IPS-20b (cell line): ENCODE results near the gene TLR8.

Experiments used
- H3K27ac ChIP-seq: one replicate; pipeline ENCODE4 v1.5.1; 2013; ENCODE audit warnings: low read length
- H3K27me3 ChIP-seq: 2 replicates; pipeline ENCODE4 v1.6.1; 2013; ENCODE audit warnings: mild to moderate bottlenecking, low read length, inconsistent platforms; ENCODE audit not compliant: insufficient read depth
- H3K36me3 ChIP-seq: 2 replicates; pipeline ENCODE4 v1.6.1; 2013; ENCODE audit warnings: low read depth, mild to moderate bottlenecking, inconsistent platforms, low read length, moderate library complexity; ENCODE audit not compliant: insufficient read depth
- H3K4me1 ChIP-seq: 2 replicates; pipeline ENCODE4 v1.6.1; 2013; ENCODE audit warnings: mild to moderate bottlenecking, control low read depth, inconsistent platforms, low read length, moderate library complexity; ENCODE audit not compliant: insufficient read depth
- H3K4me3 ChIP-seq: 2 replicates; pipeline ENCODE4 v1.5.1; 2013; ENCODE audit warnings: mild to moderate bottlenecking, low read length, inconsistent platforms
- H3K9ac ChIP-seq: 2 replicates; pipeline ENCODE4 v1.6.1; 2013; ENCODE audit warnings: low read depth, mild to moderate bottlenecking, inconsistent platforms, low read length, moderate library complexity
- H3K9me3 ChIP-seq: 2 replicates; pipeline ENCODE4 v1.6.1; 2013; ENCODE audit warnings: mild to moderate bottlenecking, low read depth, low read length, inconsistent platforms; ENCODE audit not compliant: insufficient read depth

TLR8 gene

DNA sequence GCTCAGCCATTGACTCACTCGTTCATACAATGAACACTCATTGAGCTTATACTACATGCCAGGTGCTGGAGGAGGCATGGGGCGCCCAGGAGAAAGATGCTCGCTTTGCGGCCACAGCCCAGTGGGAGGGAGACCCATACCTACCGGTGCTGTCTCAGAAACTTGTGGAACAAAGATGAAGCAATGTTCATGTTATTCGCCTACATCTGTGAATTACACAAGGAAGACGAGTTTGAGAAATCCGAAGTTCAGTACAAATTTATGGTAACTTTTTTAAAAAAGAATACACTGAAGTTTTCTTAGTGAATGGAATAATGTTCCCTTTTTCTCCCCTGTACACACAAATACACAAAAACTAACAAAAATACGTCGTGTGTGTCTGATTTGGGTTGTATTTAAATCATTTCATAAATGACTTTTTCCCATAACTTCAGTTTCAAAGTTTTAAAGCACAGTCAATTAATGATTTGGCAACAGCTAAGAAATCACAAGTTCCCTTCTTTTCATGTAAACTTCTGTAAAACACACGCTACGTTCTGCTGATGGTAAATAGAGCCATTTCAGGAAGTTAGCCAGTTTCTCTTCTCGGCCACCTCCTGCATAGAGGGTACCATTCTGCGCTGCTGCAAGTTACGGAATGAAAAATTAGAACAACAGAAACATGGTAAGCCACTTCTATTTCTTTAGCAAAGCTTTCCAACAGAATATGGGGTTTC lies at the start of gene TLR8:
Gene TLR8, plus strand, starts transcription at position 575 of the 716 bp plus-strand sequence. Its CDS starts 87 bp downstream, at position 662.
- H3K27me3 ChIP-seq, result no peaks in the 10 kb centered on the region
- H3K27ac ChIP-seq, result no peak within 1 kb of the TSS
- H3K9me3 ChIP-seq, result no peaks in the 10 kb centered on the region
- no peaks in the 10 kb centered on the region; the same call in 1 of the 2 replicates for H3K4me1 ChIP-seq
- H3K4me3 ChIP-seq, result no peak within 1 kb of the TSS
- no peak within 1 kb of the TSS for H3K9ac ChIP-seq
- no peaks in the 10 kb centered on the region for H3K36me3 ChIP-seq

GRCh38 chrX:12865359-12865758 lies 41.1 kb upstream of the TLR8 start:
- H3K27me3 ChIP-seq, result no peaks in the 10 kb centered on the region
- H3K4me1 ChIP-seq, result no peaks in the 10 kb centered on the region
- H3K4me3 ChIP-seq, result no peak overlapping the region
- no peaks in the 10 kb centered on the region; the same call in 1 of the 2 replicates for H3K9me3 ChIP-seq
- H3K27ac ChIP-seq, result no peak overlapping the region
- no peak overlapping the region for H3K9ac ChIP-seq
- no peaks in the 10 kb centered on the region for H3K36me3 ChIP-seq

DNA sequence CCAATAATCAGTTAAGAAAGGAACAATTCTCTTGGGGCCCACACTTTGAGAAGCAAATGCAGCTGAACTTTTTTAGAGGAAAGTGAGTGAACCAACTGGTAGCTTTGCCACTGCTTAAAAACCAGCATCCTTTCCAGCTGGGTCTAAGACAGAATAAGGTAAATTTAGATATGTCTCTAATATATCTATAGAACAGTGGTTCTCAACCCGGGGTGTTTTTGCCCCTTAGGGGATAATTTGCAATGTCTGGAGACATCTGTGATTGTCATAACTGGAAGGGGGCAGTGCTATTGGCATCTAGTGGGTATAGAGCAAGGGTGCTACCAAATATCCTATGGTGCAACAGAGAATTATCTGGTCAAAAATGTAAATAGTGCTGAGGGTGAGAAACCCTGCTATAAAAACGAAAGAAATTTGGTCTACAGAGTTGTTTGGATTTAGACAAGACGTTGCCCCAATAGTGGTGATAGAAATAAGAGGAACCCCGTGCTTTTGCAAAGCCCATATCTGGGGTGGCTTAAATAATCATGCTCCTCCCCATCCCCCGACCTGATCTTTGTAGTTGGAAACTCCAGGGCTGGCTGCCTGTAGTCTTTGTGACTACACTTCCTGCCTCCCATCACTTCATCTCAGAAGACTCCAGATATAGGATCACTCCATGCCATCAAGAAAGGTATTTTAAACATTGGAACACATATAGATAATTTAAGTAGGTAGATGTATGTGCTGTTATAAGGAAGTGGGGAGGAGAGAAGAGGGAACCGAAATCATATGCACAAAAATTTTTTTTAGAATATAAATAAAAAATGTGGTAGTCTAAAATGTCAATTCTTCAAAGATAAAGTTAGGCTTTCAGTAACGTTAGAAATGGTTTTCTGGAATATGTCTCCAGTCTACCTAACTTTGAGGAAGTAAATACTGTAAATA lies 39.7 kb upstream of the TLR8 start, which contains the start of gene TLR7:
Gene TLR7, plus strand, starts transcription at position 622 of the 927 bp plus-strand sequence. CDS start 507 bp downstream, outside the sequence.
- Histone ChIP-seq H3K9me3 (no peaks in the 10 kb centered on the region; the same call in 1 of the 2 replicates), H3K36me3 (no peaks in the 10 kb centered on the region), H3K4me3 (no peak within 1 kb of the TSS), H3K27ac (no peak within 1 kb of the TSS), H3K4me1 (no peaks in the 10 kb centered on the region), H3K27me3 (no peaks in the 10 kb centered on the region), H3K9ac (no peak within 1 kb of the TSS)

DNA sequence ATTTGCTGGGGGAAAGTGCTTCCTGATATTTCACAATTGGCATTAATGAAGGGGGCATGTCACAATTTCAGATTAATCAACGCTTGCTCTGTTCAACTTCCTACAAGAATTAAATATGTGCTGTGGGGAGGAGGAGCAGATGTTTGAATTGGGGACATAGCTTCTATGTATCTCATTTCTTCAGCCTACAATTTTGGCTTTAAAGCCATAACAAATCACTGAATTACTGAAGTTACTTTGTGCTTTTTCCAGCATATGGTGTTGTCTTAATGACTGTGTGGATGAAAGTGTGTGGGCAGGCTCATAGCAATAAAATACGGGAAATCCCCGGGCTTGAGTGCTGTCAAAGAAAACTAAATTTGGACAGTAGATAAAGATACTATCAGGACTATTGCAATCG lies 38.7 kb upstream of the TLR8 start:
- H3K4me1 ChIP-seq, result no peaks in the 10 kb centered on the region

DNA sequence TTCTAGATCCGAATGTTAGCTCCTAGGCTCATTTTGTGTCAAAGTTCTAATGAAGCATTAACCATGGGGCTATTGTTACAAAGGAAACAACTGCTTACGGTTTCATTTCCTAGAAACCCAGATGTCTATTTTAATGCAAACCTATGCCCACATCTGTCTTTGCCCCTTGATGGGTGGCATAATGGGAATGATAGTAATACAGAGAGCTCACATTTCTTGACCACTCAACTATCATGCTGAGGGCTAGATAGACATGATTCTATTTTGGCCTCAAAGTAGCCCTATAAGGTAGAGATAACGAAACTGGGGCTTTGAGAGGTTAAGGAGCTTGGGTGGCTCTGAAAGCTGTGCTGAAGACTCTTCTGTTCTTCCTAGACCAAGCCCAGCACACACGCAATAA lies 37.7 kb upstream of the TLR8 start:
- Histone ChIP-seq H3K4me3 (no peak overlapping the region), H3K9me3 (no peaks in the 10 kb centered on the region; the same call in 1 of the 2 replicates), H3K27ac (no peak overlapping the region), H3K4me1 (no peaks in the 10 kb centered on the region), H3K36me3 (no peaks in the 10 kb centered on the region), H3K27me3 (no peaks in the 10 kb centered on the region), H3K9ac (no peak overlapping the region)

More for the DNA sequence above, 38.7 kb upstream of the TLR8 start:
- H3K9ac ChIP-seq, result no peak overlapping the region
- H3K9me3 ChIP-seq, result no peaks in the 10 kb centered on the region; the same call in 1 of the 2 replicates
- H3K4me3 ChIP-seq, result no peak overlapping the region
- no peak overlapping the region for H3K27ac ChIP-seq
- H3K36me3 ChIP-seq, result no peaks in the 10 kb centered on the region
- H3K27me3 ChIP-seq, result no peaks in the 10 kb centered on the region

GRCh38 chrX:12871257-12871656 lies 35.2 kb upstream of the TLR8 start:
- H3K9ac ChIP-seq, result no peak overlapping the region
- no peaks in the 10 kb centered on the region for H3K36me3 ChIP-seq
- H3K27ac ChIP-seq, result no peak overlapping the region
- H3K9me3 ChIP-seq, result no peaks in the 10 kb centered on the region
- H3K27me3 ChIP-seq, result no peaks in the 10 kb centered on the region
- no peak overlapping the region for H3K4me3 ChIP-seq
- H3K4me1 ChIP-seq, result no peaks in the 10 kb centered on the region

GRCh38 chrX:12872741-12873140 lies 33.7 kb upstream of the TLR8 start:
- Histone ChIP-seq H3K27me3 (no peaks in the 10 kb centered on the region), H3K4me3 (no peak overlapping the region), H3K27ac (no peak overlapping the region), H3K36me3 (no peaks in the 10 kb centered on the region), H3K4me1 (no peaks in the 10 kb centered on the region), H3K9me3 (no peaks in the 10 kb centered on the region), H3K9ac (no peak overlapping the region)

GRCh38 chrX:12874581-12874980 lies 31.8 kb upstream of the TLR8 start:
- no peak overlapping the region for H3K9ac ChIP-seq
- H3K4me3 ChIP-seq, result no peak overlapping the region
- no peaks in the 10 kb centered on the region for H3K4me1 ChIP-seq
- H3K27me3 ChIP-seq, result no peaks in the 10 kb centered on the region
- H3K27ac ChIP-seq, result no peak overlapping the region
- H3K9me3 ChIP-seq, result no peaks in the 10 kb centered on the region
- H3K36me3 ChIP-seq, result no peaks in the 10 kb centered on the region

DNA sequence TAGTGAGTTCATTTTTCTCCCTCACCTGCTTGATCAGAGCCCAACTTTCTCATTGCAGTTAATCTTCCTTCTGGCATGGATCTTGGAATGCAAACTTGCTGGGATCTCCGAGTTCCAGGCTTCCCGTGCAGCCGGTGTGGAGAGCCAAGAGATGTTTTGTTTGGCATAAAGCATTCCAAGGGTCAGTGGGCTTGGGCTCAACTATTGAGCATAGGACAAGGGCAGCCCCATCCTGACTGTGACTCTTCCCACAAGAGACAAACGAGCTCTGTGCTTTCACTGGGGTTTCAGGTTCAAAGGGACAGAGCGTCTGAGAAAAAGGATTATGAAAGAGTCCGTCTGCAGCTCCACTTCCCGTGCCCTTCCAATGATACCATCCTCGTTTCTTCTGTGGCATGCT lies 29.0 kb upstream of the TLR8 start:
- Histone ChIP-seq H3K4me1 (no peaks in the 10 kb centered on the region), H3K4me3 (no peak overlapping the region), H3K9ac (no peak overlapping the region), H3K9me3 (no peaks in the 10 kb centered on the region), H3K27me3 (no peaks in the 10 kb centered on the region), H3K27ac (no peak overlapping the region), H3K36me3 (no peaks in the 10 kb centered on the region)

GRCh38 chrX:12878536-12878935 lies 27.9 kb upstream of the TLR8 start:
- H3K27ac ChIP-seq, result no peak overlapping the region
- H3K4me1 ChIP-seq, result no peaks in the 10 kb centered on the region
- no peak overlapping the region for H3K9ac ChIP-seq

DNA sequence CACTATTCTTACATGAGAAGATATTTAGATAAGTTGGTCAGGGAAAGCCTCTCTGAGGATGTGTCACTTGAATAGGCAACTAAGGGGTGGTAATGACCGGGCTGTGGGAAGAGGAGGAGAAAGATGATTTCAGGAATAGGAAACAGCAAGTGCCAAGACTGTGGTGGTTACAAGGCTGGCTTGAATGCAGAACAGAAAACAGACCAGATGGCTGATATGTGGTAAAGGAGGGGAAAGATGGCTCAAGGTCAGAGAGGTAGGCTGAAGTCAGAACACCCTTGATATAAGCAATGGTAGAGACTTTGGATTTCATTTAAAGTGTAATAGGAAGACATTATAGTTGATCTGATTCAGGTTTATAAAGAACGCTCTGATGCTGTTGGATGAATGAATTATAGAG lies 24.5 kb upstream of the TLR8 start:
- no peaks in the 10 kb centered on the region for H3K4me1 ChIP-seq
- no peaks in the 10 kb centered on the region for H3K9me3 ChIP-seq
- no peak overlapping the region for H3K27ac ChIP-seq
- H3K4me3 ChIP-seq, result no peak overlapping the region
- H3K36me3 ChIP-seq, result no peaks in the 10 kb centered on the region
- no peak overlapping the region for H3K9ac ChIP-seq
- H3K27me3 ChIP-seq, result no peaks in the 10 kb centered on the region

More at GRCh38 chrX:12878536-12878935, 27.9 kb upstream of the TLR8 start:
- Histone ChIP-seq H3K27me3 (no peaks in the 10 kb centered on the region), H3K4me3 (no peak overlapping the region), H3K36me3 (no peaks in the 10 kb centered on the region), H3K9me3 (no peaks in the 10 kb centered on the region)
